Measurements from ENCODE around the gene CWC27. TPM values are rescaled to one million over a fixed set of nuclear protein-coding genes. Genes with fewer than 3 reads are reported as not detected.

Gene CWC27
- total RNA-seq, 6 donors from 2014 or later, result 8.0 to 21.2 (median 14.6) TPM

DNA sequence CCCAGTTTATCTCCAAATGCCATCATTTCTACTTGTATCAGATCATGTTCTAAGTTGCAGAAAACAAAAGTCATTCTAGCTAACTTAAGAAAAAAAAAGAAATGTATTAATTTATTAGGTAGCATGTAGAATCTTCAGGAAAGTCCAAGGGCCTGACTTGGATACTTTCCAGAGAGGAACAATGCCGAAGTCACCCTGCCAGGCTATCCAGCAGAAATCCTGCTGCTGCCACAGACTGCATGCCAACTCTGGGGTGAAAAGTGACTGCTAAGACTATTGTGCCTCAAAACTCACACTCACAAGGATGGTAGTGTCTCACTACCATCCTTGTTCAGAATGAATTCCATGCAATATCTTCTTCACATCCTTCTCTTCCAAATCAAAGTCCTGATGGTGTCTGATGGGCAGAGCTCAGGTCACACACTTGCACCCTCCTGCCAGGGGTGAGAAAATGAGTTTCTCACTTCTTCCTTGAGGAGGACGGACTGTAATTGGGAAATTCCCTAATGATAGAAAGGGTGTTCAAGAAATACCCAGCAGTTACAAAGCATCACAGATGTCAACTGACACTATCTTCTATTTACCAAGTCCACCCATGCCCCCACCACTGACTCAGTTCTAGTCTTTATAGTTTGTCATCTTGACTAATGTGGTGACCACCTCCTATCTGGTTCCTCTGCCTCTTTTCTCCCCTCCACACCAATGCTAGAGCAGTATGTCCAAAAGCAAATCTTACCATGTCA is 279.4 kb downstream of the CWC27 start:
- no peaks in the 10 kb centered on the region for H3K36me3 ChIP-seq
- DNase-seq (no peak), ATAC-seq (ENCODE audit: low FRiP score in 2 of 2) (no peak)
- H3K27me3 ChIP-seq, result no peaks in the 10 kb centered on the region
- TF ChIP-seq, protein P1, sequence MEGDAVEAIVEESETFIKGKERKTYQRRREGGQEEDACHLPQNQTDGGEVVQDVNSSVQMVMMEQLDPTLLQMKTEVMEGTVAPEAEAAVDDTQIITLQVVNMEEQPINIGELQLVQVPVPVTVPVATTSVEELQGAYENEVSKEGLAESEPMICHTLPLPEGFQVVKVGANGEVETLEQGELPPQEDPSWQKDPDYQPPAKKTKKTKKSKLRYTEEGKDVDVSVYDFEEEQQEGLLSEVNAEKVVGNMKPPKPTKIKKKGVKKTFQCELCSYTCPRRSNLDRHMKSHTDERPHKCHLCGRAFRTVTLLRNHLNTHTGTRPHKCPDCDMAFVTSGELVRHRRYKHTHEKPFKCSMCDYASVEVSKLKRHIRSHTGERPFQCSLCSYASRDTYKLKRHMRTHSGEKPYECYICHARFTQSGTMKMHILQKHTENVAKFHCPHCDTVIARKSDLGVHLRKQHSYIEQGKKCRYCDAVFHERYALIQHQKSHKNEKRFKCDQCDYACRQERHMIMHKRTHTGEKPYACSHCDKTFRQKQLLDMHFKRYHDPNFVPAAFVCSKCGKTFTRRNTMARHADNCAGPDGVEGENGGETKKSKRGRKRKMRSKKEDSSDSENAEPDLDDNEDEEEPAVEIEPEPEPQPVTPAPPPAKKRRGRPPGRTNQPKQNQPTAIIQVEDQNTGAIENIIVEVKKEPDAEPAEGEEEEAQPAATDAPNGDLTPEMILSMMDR (IDR thresholded peaks at IDR 0.05), result no peak
- TF ChIP-seq EP300 (IDR thresholded peaks at IDR 0.05) (no peak), POLR2AphosphoS5 (IDR thresholded peaks at IDR 0.05) (no peak), POLR2A (IDR thresholded peaks at IDR 0.05) (no peak)
- 38 to 53% methylated on average over 2 of the region's 2 CpGs for WGBS, 2 donors
- no peaks in the 10 kb centered on the region for H3K4me1 ChIP-seq
- no peaks in the 10 kb centered on the region for H3K9me3 ChIP-seq
- H3K27ac ChIP-seq, result no peak overlapping the region
- H3K4me3 ChIP-seq, result no peak overlapping the region

DNA sequence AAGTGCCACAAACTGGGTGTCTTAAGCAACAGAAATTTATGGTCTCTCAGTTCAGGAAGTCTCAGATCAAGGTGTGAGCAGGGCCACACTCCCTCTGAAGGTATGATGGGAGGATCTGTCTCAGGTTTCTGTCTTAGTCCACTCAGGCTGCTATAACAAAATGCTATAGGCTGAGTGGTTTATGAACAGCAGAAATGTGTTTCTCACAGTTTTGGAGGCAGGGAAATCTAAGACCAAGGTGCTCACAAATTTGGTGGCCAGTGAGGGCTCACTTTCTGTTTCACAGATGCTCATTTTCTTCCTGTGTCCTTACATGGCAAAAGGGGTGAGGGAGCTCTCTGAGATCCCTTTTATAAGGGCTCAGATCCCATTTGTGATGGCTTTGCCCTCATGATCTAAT is 281.4 kb downstream of the CWC27 start:
- Histone ChIP-seq H3K27me3 (no peaks in the 10 kb centered on the region), H3K9me3 (no peaks in the 10 kb centered on the region), H3K27ac (no peak overlapping the region), H3K4me3 (no peak overlapping the region), H3K4me1 (no peaks in the 10 kb centered on the region), H3K36me3 (no peaks in the 10 kb centered on the region)
- ATAC-seq (ENCODE audit: low FRiP score in 2 of 2) (no peak), DNase-seq (no peak)
- TF ChIP-seq, protein P1 (IDR thresholded peaks at IDR 0.05), result no peak
- TF ChIP-seq POLR2A (IDR thresholded peaks at IDR 0.05) (no peak), EP300 (IDR thresholded peaks at IDR 0.05) (no peak), POLR2AphosphoS5 (IDR thresholded peaks at IDR 0.05) (no peak)

DNA sequence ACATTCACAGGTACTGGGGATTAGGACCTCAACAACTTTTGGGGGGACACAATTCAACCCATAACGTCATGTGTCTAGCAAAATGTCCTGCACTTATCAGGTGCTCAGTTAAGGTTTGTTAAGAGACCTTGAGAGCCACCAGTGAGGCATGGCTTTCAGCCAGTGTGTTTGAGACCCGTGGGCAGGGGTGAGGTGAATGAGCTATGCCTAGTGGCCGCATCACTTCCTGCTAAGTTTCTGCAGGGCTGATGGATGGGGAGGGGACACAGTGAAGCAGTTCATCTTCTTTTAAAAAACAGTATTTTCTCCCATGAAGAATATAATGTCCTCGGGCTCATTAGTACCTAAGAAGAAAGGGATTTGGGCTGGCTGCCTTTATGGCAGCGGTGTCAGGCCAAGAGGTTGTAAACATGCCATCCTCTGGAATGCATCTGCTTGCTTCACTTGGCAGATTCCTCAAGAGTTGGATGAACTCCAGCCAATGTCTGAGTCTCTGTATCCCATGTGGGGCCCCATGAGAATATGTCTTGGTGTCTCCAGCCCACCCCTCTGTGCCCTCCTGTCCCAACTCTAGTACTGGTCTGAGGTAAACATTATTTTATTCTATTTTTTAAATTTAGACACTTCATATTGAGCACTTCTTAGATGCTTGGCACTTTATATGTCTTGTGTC is 282.2 kb downstream of the CWC27 start:
- Histone ChIP-seq H3K4me1 (no peaks in the 10 kb centered on the region), H3K4me3 (no peak overlapping the region), H3K27ac (no peak overlapping the region), H3K27me3 (no peaks in the 10 kb centered on the region), H3K9me3 (no peaks in the 10 kb centered on the region), H3K36me3 (no peaks in the 10 kb centered on the region)
- TF ChIP-seq, protein P1 (IDR thresholded peaks at IDR 0.05), result no peak
- TF ChIP-seq POLR2AphosphoS5 (IDR thresholded peaks at IDR 0.05) (no peak), EP300 (IDR thresholded peaks at IDR 0.05) (no peak), POLR2A (IDR thresholded peaks at IDR 0.05) (no peak)
- DNase-seq (no peak), ATAC-seq (ENCODE audit: low FRiP score in 2 of 2) (no peak)
- WGBS, 2 donors, result 76 to 83% methylated on average over 4 to 5 of the region's 5 CpGs

DNA sequence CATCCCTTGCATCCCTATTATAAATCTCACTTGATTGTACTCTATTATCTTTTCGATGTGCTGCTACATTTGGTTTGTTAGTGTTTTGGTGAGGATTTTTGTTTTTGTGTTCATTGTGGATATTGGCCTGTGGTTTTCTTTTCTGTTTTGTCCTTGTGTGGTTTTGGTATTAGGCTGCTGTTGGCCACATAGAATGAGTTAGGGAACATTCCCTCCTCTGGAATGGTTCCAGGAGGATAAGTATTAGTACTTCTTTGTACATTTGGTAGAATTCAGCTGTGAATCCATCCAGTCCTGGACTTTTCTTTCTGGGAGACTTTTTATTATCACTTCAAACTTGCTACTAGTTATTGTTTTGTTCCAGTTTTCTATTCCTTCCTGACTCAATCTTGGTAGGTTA is 287.2 kb downstream of the CWC27 start:
- Histone ChIP-seq H3K36me3 (no peaks in the 10 kb centered on the region), H3K4me3 (no peak overlapping the region), H3K27ac (no peak overlapping the region), H3K27me3 (no peaks in the 10 kb centered on the region), H3K9me3 (no peaks in the 10 kb centered on the region), H3K4me1 (no peaks in the 10 kb centered on the region)
- TF ChIP-seq POLR2AphosphoS5 (IDR thresholded peaks at IDR 0.05) (no peak), POLR2A (IDR thresholded peaks at IDR 0.05) (no peak), EP300 (IDR thresholded peaks at IDR 0.05) (no peak)
- TF ChIP-seq, protein P1 (IDR thresholded peaks at IDR 0.05), result no peak
- no peak for ATAC-seq (ENCODE audit: low FRiP score in 2 of 2)
- DNase-seq, result no peak
- 86 to 91% methylated on average over 1 of the region's 1 CpG for WGBS, 2 donors

All from upper lobe of left lung (tissue), 6 donors.